Peyer's patch (tissue), 4 donors: Measurements from ENCODE around the gene MRI1.

Experiments
- POLR2A ChIP-seq, 2 donors: fragments of 450-650 bp; IDR thresholded peaks; one replicate each; pipeline ENCODE4 v1.5.1; 2017; ENCODE audit warnings: antibody characterized with exemption in 2 of 2, mild to moderate bottlenecking in 2 of 2, moderate library complexity in 2 of 2
- TF ChIP-seq, protein P1 (sequence below), 6 experiments: fragments of 450-650 bp in 4 of 6; fragments of 200-600 bp in 2 of 6; sonication (generic) in 1 of 6; IDR thresholded peaks; one replicate each; pipeline ENCODE4 v1.5.1; 2017 to 2019; ENCODE audit warnings: antibody characterized with exemption in 6 of 6, mild to moderate bottlenecking in 3 of 6, moderate library complexity in 1 of 6

DNA sequence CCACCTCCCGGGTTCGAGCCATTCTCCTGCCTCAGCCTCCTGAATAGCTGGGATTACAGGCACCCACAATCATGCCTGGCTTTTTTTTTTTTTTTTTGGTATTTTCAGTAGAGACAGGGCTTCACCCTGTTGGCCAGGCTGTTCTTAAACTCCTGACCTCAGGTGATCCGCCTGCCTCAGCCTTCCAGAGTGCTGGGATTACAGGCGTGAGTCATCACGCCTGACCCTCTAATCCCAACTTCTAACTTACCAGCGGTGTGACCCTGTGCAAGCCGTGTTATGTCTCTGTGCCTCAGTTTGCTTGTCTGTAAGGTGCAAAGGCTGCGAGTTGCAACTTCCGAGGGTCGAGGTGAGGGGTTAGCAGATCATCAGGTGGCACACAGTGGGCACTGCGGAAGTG lies 48.2 kb downstream of the MRI1 start:
- TF ChIP-seq POLR2A (IDR thresholded peaks at IDR 0.05), result no peak
- TF ChIP-seq, protein P1, sequence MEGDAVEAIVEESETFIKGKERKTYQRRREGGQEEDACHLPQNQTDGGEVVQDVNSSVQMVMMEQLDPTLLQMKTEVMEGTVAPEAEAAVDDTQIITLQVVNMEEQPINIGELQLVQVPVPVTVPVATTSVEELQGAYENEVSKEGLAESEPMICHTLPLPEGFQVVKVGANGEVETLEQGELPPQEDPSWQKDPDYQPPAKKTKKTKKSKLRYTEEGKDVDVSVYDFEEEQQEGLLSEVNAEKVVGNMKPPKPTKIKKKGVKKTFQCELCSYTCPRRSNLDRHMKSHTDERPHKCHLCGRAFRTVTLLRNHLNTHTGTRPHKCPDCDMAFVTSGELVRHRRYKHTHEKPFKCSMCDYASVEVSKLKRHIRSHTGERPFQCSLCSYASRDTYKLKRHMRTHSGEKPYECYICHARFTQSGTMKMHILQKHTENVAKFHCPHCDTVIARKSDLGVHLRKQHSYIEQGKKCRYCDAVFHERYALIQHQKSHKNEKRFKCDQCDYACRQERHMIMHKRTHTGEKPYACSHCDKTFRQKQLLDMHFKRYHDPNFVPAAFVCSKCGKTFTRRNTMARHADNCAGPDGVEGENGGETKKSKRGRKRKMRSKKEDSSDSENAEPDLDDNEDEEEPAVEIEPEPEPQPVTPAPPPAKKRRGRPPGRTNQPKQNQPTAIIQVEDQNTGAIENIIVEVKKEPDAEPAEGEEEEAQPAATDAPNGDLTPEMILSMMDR (IDR thresholded peaks at IDR 0.05), result no peak
